ENCODE measurements around the gene XKR3. TPM values are rescaled to one million over a fixed set of nuclear protein-coding genes. Genes with fewer than 3 reads are reported as not detected.
"Not testable (repeated sequence)": the region's sequence is repeated elsewhere in the genome, so short reads cannot be mapped to it uniquely, and the experiment has no call there.

Gene XKR3
- total RNA-seq, 1 donor from 2014 or later = not detected

DNA sequence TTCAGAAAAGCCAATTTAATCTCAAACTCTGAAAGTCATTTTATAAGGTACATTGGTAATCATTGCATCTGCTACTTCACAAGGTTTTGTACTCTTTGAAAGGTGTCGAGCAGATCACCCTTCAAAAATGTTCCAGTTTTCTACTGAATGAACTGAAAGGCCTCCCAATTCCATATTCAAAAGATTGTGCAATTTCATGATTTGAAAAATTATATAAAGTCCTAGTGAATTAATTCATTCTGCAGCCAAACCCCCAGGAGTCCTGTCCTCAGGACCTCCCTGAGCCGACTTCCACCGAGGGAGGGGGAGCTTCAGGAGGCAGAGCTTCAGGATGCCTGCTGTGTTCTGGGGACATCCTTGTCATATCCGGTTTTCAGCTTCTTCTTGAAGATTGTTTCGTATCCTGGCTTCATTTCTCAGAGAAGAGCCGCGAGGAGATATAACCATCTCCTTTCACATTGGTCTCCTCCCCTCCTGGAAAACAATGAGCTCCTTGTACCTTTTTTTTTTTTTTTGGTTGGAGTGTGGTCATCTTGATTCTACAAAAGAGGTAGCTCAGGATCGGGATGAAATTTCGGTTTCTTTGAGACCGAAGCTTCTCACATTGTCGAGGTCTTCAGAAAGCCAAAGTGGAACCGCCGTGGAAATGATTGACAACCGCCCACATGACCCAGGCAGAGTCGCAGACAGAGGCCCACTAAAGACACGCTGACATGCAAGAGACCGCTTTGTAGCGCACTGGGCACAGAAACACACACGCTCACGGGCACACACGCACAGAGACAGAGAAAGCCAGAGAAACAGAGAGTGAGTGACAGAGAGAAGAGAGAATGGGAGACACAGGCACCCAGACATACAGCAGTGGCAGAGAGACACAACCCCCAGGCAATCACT is 77.7 kb downstream of the XKR3 start:
- not testable (repeated sequence) for DNase-seq

DNA sequence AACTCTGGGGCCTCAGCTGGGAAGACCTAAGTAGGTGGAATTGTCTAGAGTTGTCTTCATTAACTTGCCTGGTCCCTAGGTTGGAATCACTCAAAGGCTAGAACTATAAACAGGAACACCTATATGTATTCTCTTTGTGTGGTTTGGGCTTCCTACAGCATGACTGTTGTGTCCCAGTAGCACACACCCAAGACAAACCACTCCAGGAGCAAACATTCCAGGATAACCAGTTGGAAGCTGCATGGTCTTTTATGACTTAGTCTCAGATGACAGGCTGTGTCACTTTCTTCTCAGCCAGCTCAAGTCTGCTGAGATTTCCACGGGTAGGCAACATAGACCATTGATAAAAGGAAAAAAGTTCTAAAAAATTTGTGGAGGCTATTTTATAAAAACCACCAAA is 90.9 kb downstream of the XKR3 start:
- not testable (repeated sequence) for DNase-seq

Small RNA genes within 50 kb of the gene (small RNA-seq; reads per million reads assigned to genes)
- not detected for gene GPM6BP3

Other genes starting within 250 kb of the XKR3 start
- not detected for gene CCT8L2, start 232.6 kb downstream of the XKR3 start, total RNA-seq
- gene GAB4, start 182.8 kb upstream of the XKR3 start, total RNA-seq = not detected